ENCODE results near the gene PGAP2. TPM values are rescaled to one million over a fixed set of nuclear protein-coding genes. Genes with fewer than 3 reads are reported as not detected.

PGAP2 gene
- total and polyA plus RNA-seq, 2 of the 13 experiments (the other 11 are each of a cell fraction or from before 2014, with no cell fraction given): 21.5 to 47.8 TPM

DNA sequence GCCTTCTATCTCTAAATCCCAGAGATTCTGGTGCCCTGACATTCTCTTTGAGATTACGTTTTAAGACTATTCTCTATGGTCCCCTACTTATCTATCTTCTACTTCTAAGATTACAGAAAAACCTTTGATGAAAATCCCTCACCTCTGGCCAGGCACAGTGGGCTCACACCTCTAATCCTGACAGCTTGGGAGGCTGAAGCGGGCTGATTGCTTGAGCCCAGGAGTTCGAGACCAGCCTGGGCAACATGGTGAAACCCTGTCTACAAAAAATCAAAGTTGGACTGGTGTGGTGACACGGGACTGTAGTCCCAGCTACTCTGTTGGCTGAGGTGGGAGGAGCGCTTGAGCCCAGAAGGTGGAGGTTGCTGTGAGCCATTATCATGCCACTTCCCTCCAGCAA, 25.4 kb upstream of the PGAP2 start:
- H3K27ac ChIP-seq (ENCODE audit: extremely low read length, insufficient read depth, low read length): no peak overlapping the region
- no peak for ATAC-seq
- TF ChIP-seq NR2C2 (CRISPR knock-in tag; IDR thresholded peaks at IDR 0.05; ENCODE audit: borderline replicate concordance): no peak
- no peak for TF ChIP-seq RBAK (CRISPR knock-in tag; IDR thresholded peaks at IDR 0.05)
- TF ChIP-seq ZBTB8A (CRISPR knock-in tag; IDR thresholded peaks at IDR 0.05; ENCODE audit: borderline replicate concordance, low read depth): no peak
- no peak for TF ChIP-seq ATF7-NPFF (CRISPR knock-in tag; IDR thresholded peaks at IDR 0.05; ENCODE audit: low read depth)
- TF ChIP-seq, protein P1, sequence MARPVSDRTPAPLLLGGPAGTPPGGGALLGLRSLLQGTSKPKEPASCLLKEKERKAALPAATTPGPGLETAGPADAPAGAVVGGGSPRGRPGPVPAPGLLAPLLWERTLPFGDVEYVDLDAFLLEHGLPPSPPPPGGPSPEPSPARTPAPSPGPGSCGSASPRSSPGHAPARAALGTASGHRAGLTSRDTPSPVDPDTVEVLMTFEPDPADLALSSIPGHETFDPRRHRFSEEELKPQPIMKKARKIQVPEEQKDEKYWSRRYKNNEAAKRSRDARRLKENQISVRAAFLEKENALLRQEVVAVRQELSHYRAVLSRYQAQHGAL (CRISPR knock-in tag; IDR thresholded peaks at IDR 0.05; ENCODE audit: not compliant biosample characterization): no peak
- TF ChIP-seq, protein P2, sequence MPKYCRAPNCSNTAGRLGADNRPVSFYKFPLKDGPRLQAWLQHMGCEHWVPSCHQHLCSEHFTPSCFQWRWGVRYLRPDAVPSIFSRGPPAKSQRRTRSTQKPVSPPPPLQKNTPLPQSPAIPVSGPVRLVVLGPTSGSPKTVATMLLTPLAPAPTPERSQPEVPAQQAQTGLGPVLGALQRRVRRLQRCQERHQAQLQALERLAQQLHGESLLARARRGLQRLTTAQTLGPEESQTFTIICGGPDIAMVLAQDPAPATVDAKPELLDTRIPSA (CRISPR knock-in tag; IDR thresholded peaks at IDR 0.05; ENCODE audit: borderline replicate concordance): no peak
- no peak for TF ChIP-seq ZNF251 (CRISPR knock-in tag; IDR thresholded peaks at IDR 0.05)
- TF ChIP-seq ZNF20 (CRISPR knock-in tag; IDR thresholded peaks at IDR 0.05): no peak
- TF ChIP-seq ZNF510 (CRISPR knock-in tag; IDR thresholded peaks at IDR 0.05; ENCODE audit: low read depth): no peak
- TF ChIP-seq NR2F6 (IDR thresholded peaks at IDR 0.05): no peak
- no peak for TF ChIP-seq NR2F6 (CRISPR knock-in tag; IDR thresholded peaks at IDR 0.05)
- TF ChIP-seq, protein P3, sequence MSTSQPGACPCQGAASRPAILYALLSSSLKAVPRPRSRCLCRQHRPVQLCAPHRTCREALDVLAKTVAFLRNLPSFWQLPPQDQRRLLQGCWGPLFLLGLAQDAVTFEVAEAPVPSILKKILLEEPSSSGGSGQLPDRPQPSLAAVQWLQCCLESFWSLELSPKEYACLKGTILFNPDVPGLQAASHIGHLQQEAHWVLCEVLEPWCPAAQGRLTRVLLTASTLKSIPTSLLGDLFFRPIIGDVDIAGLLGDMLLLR (CRISPR knock-in tag; IDR thresholded peaks at IDR 0.05): no peak
- TF ChIP-seq, protein P4, sequence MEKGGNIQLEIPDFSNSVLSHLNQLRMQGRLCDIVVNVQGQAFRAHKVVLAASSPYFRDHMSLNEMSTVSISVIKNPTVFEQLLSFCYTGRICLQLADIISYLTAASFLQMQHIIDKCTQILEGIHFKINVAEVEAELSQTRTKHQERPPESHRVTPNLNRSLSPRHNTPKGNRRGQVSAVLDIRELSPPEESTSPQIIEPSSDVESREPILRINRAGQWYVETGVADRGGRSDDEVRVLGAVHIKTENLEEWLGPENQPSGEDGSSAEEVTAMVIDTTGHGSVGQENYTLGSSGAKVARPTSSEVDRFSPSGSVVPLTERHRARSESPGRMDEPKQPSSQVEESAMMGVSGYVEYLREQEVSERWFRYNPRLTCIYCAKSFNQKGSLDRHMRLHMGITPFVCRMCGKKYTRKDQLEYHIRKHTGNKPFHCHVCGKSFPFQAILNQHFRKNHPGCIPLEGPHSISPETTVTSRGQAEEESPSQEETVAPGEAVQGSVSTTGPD (CRISPR knock-in tag; IDR thresholded peaks at IDR 0.05): no peak
- no peak for TF ChIP-seq HOXA3 (CRISPR knock-in tag; IDR thresholded peaks at IDR 0.05)
- TF ChIP-seq, protein P5, sequence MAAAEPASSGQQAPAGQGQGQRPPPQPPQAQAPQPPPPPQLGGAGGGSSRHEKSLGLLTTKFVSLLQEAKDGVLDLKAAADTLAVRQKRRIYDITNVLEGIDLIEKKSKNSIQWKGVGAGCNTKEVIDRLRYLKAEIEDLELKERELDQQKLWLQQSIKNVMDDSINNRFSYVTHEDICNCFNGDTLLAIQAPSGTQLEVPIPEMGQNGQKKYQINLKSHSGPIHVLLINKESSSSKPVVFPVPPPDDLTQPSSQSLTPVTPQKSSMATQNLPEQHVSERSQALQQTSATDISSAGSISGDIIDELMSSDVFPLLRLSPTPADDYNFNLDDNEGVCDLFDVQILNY (CRISPR knock-in tag; conservative IDR thresholded peaks at IDR 0.05): no peak
- no peak for TF ChIP-seq SRSF9 (IDR thresholded peaks at IDR 0.05; ENCODE audit: borderline replicate concordance, insufficient read depth, low read depth, low read length, poor library complexity, severe bottlenecking)

More for the DNA sequence above, 25.4 kb upstream of the PGAP2 start:
- Histone ChIP-seq H2AFZ (ENCODE audit: low read length) (no peak overlapping the region), H3K4me3 (replicated peaks in 1 of 3; ENCODE audit: insufficient read depth in 1 of 3, low read depth in 2 of 3, low read length in 3 of 3) (no peak overlapping the region), H3K27me3 (ENCODE audit: control insufficient read depth in 1 of 2, insufficient read depth in 2 of 2, low read length in 2 of 2) (no peaks in the 10 kb centered on the region), H3K9ac (ENCODE audit: insufficient read depth, low read depth, low read length) (no peak overlapping the region), H3K36me3 (replicated peaks in 1 of 2; ENCODE audit: control insufficient read depth in 1 of 2, insufficient read depth in 2 of 2, low read length in 2 of 2) (peaks cover 10 to 53% of the 10 kb centered on the region in 2 experiments), H3K4me2 (ENCODE audit: low read depth, low read length) (no peak overlapping the region), H3K4me1 (ENCODE audit: insufficient read depth, low read length) (peaks cover 9% of the 10 kb centered on the region), H3K79me2 (ENCODE audit: insufficient read depth, low read length) (peaks cover 63% of the 10 kb centered on the region), H4K20me1 (ENCODE audit: insufficient read depth, low read length) (peaks cover 12% of the 10 kb centered on the region), H3K9me3 (ENCODE audit: low read length) (no peaks in the 10 kb centered on the region)
- 92% methylated on average over 5 of the region's 5 CpGs for WGBS (ENCODE audit: low lambda C conversion rate)
- ChIA-PET POLR2A (no interaction called here), CTCF (ENCODE audit: low intra/inter-chr PET ratio, low total read pairs) (no interaction called here)
- DNase-seq (ENCODE audit: low spot score): no peak
- intact Hi-C loops (cut with micrococcal nuclease; ENCODE audit: unreplicated experiment) (no loop called here), in situ Hi-C loops (cut with HindIII; ENCODE audit: extremely low pct_ligation_motif_present, low pct_unique_long_range_greater_than_20kb) (no loop called here)
- BruUV-seq (replicated peaks): no TSS peak
- FAIRE-seq: no peak

Measured in HepG2 (cell line).